ENCODE data around the gene PIGM.

DNA sequence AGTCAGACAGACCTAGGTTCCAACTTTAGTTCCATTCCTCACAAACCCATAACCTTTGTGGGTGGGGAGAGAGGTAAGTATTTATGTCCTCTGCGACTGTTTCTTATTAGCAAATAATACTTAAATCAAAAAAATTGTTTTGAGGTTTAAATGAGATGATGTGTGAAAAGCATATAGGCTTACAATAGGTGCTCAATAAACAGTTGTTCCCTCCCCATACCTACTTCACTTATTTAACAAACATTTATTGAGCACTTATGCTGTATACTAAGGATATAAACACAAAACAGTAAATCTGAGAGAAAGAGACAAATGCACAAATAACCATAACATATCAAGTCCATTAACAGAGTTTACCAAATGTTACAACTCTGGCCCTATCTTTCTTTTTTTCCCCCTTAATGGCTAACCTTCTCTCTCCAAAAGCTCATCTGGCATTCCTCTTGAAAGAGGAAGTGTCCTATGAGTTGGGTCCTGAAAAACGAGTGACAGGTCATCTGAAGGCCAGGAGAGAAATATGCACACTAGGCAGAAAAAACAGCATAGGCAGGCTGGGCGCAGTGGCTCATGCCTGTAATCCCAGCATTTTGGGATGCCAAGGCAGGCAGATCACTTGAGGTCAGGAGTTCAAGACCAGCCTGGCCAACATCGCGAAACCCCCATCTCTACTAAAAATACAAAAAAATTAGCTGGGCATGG is 10.3 kb downstream of the PIGM start:
- TF ChIP-seq, protein P1, sequence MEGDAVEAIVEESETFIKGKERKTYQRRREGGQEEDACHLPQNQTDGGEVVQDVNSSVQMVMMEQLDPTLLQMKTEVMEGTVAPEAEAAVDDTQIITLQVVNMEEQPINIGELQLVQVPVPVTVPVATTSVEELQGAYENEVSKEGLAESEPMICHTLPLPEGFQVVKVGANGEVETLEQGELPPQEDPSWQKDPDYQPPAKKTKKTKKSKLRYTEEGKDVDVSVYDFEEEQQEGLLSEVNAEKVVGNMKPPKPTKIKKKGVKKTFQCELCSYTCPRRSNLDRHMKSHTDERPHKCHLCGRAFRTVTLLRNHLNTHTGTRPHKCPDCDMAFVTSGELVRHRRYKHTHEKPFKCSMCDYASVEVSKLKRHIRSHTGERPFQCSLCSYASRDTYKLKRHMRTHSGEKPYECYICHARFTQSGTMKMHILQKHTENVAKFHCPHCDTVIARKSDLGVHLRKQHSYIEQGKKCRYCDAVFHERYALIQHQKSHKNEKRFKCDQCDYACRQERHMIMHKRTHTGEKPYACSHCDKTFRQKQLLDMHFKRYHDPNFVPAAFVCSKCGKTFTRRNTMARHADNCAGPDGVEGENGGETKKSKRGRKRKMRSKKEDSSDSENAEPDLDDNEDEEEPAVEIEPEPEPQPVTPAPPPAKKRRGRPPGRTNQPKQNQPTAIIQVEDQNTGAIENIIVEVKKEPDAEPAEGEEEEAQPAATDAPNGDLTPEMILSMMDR (IDR thresholded peaks at IDR 0.05; ENCODE audit: borderline replicate concordance, extremely low read depth, low read length, poor library complexity, severe bottlenecking) = no peak
- TF ChIP-seq EZH2 (IDR thresholded peaks at IDR 0.05; ENCODE audit: borderline replicate concordance, low read depth, low read length, severe bottlenecking) = no peak

Measured in DND-41 (cell line).